Endometrial microvascular endothelial cells (primary cell): ENCODE results near the gene TRAIP. TPM values are rescaled to one million over a fixed set of nuclear protein-coding genes. Genes with fewer than 3 reads are reported as not detected.
"Not testable (repeated sequence)": the region's sequence is repeated elsewhere in the genome, so short reads cannot be mapped to it uniquely, and the experiment has no call there.

Experiments
- in situ Hi-C: cut with HindIII; loops from 2 replicates; pipeline ENCODE4 v1.10.0; 2017; ENCODE audit warnings: low sequenced_read_pairs, low pct_unique_long_range_greater_than_20kb; ENCODE audit errors: inconsistent ontology term
- total RNA-seq: library from RNA; depleted of rRNA; stranded (reverse); fragments of >200 nt; gene quantifications from one replicate; pipeline ENCODE4 v1.2.3, GENCODE V29; 2015; ENCODE audit errors: inconsistent ontology term

The TRAIP gene
- total RNA-seq, 1 donor from 2014 or later = 9.7 TPM

DNA sequence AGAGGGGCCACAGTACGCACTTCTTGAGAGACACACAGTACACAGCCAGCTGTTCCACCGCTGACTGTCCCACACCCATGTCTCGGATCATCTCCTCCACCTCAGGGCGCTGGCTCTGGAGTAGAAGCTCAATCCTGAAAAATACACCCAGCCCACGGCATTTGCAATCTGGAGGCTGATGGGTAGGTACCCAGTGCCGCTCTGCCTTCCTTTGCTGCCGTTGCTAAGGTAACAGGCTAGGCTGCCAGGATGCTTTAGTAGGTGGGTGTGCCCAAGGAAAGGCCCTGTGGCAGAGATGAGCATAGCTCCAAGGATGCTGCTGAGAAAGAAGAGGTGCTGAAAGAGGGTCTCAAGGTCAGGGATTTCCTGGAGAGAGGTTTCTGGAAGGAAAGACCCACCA is 14.6 kb downstream of the TRAIP start:
- in situ Hi-C loops = no loop called here

DNA sequence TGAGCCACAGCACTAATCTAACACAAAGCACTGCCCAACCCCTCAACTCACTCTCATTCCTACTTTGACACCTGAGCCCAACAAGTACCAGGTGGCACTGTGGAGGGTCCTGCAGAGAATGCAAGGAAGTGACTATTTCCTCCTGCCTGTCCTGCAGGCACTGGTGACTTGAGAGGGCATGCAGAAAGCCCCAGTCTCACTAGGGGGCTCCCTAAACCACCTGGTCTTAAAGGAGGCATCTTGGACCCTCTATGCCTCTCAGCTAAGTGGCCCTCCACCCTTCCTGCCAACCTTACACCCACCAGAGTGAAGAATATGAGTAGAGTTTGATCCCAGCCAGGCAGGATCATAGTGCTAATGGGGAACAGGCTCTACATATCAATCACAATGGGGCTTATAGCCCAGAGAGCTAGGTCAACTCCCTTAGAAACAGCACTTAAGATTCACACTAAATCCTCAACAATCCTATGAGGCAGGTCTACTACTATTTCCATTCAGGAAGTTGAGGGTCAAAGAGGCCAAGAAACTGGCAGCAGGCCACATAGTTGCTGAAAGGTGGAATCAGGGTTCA is 15.2 kb downstream of the TRAIP start:
- in situ Hi-C loops = no loop called here

DNA sequence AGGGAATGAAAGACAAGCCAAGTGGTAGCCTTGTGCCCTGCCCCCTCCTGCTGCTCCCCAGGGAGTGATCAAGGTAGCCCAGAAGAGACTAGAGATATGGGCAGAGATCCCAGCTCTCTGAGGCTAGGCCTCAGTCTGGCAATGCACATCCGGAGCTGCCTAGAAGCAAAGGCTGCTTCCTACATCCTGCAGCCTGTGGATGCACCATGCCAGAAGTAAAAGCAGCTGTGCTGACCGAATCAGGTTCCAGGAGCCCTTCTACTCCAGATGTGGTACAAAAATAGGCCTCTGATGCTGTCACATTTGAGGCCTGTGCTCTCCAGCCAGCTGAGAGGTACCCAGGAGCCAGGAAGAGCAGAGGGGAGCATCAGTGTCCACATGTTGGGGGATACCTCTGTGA is 16.0 kb downstream of the TRAIP start:
- in situ Hi-C loops = no loop called here

DNA sequence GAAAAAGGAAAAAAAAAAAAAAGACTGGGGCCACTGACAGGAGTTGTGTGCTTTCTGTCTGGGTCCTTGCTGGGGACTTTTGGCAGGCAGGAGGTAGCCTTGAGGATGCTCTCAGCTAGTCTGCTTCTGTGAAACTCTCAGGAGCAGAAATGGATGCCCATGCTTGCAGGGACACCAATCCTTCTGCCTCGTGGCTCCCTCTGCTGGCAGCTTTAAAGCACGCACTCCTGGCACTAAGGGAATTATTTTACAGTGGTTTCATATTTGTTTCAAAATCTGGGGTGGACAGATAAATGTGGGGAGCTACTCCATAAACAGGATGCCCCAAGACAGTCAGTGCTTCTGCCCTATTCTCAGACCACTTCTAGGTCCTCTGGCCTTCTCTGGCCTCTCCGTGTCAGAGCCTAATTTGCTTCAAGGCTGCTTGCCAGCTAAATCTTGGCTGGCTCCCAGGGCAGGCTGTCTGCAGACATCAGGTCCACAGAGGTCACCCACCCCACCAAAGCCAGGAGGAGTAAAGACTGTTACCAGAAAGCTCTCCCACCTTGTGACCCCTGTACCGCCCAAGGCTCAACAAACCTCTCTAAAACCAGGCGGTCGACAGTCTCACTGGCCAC is 17.1 kb downstream of the TRAIP start:
- in situ Hi-C loops = no loop called here

DNA sequence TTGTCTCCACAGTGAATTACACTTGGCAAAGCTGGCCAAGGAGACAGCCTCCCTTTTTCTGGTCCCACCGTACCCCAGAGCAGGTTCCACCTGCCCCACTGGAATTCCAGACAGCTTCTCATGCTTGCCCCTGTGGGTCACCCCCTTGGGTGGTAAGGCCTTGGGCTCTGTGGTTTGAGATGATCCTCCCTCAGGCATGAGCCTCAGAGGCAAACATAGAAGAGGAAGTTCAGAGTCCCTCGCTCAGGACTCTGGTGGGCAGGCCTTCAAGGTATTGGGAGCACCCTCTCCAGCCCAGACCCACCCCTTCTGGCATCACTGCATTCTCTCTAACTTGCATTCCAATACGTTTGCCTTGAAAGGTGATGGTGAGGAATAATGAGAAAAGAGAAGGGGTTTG is 25.0 kb downstream of the TRAIP start:
- in situ Hi-C loops = no loop called here

DNA sequence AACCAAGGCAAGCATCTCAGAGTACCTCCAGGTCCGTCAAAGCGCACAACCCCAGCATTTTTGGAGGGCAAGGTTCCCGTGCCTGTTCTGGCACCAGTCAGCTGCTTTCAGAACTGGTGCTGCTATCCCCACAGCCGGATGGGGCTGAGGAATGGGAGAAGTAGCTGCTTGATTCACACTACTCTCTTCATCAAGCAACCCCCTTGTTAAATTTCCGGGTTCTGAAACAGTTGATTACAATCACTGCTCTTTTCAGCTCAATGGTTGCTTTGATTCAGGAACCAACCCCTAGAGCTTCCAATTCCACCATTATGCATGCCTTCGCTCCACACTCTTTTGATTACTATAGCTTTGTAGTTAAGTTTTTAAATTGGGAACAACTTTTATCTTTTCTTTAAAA is 30.3 kb downstream of the TRAIP start:
- in situ Hi-C loops = no loop called here

DNA sequence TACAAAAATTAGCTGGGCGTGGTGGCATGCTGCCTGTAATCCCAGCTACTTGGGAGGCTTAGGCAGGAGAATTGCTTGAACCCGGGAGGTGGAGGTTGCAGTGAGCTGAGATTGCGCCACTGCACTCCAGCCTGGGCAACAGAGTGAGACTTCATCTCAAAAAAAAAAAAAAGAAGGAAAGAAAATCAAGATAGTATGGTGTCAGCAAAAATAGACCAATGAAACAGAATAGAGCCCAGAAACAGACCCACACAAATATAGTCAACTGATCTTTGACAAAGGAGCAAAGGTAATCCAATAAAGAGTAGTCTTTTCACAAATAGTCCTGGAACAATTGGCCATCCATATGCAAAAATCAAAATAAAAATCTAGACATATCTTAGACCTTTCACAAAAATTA is 33.2 kb downstream of the TRAIP start:
- in situ Hi-C loops = not testable (repeated sequence)

DNA sequence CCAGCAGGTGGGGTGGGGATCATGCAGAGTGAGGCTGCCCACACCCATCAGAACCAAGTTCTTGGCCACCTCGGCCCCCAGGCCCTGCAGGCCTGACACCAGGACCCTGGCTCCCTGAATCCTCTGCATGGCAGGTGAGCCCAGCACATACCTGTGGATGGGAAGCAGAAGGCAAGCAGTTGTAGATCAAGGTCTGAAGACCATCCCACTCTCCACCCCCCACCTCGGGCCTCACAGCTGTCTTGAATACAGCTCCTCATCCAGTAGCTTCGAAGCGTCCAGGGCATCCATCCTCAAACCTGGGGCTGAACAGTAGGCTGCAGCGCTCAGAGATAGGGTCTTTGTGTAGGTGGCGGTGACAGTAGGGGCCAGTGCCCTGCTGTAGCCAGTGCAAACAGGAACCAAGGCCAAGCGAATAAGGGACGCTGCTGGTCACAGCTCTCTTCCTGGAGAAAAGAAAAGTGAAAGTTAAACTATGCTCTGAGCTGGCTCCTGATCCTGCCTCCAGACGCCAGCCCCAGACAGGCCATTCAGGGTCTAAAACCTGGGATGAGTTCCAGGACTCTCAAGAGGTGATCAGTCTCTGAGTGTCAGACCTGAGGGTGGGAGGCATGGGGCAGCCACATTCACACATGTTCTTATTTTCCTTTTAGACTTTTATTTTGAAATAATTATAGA is 42.7 kb downstream of the TRAIP start, which contains the start of gene UBA7:
UBA7 (minus strand) TSS at position 457 of the 678 bp plus-strand sequence; CDS start at position 291, 166 bp downstream.
- in situ Hi-C loops = no loop called here

DNA sequence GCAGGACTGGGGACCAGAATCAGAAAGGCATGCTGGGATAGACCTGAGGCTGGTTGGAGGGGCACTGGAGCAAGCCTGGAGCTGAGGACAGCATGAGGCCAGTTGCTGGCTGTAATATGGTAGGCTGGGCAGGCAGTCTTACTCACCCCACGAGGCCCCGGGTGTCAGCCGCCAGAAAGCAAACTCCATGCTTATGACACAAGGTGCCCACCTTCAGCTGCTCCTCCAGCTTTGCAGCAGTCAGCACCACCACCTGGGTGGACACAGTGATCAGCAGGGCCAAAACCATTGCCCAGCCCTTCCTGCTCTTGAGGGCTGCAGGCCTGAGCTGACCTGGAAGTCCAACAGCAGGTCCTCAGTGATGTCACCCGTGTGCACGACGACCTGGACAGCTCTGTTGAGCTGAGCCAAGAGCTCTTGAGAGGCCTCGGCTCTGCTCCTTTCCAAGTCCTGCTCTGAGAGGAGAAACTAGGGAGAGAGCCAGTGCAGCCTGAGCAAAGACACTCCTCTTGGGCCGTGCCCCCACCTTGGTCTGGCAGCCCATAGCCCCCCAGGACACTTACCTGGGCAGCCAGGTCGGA is 43.4 kb downstream of the TRAIP start:
- in situ Hi-C loops = no loop called here

DNA sequence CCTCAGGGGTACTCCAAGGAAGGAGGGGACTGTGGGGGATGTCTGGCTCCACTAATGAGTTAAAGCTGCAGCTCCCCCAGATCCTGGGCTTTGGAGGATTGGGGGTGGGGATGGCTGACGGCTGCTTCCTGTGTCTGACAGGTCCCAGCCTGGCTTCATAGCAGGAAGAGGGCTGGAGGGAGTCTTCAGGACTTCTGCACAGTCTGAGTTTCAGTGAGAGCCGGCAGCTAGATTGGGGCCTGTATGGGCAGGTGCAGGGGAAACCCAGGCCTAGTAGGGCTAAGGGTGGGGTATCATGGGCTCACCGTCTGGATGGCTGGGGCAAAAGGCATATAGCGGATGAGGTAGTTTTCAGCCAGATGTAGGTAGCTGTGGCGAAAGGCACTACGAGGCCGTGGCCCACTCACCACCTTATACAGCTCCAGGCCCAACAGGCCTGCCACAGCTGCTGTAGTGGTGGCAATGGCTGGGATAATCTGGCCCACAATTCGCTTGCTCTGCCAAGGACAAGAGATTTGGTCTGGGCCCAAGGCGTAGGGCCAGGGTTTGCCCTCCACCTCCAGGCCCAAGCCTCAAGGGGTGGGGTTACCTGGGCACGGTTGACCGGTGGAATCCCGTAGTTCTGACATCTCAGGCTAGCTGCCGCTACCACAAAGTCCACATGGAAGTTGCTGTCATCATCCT is 48.8 kb downstream of the TRAIP start:
- in situ Hi-C loops = no loop called here

DNA sequence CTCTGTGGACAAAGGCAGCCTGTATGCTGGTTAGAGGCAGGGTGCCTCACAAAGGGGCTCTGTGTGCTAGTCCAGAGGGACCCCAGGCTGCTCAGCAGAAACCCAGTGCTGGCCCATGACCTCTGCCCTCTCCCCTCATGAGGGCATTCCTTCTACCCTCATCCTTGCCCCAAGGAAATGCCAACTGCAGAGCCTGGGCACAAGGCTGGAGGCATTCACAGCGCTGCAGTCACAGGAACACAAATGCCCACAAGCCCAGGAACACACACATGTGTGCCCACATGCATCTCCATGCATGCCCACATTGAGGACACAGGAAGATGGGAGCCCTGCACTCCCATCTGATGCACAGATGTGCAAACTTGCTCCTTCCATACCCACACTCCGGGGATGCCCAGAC is 49.5 kb downstream of the TRAIP start:
- in situ Hi-C loops = no loop called here

DNA sequence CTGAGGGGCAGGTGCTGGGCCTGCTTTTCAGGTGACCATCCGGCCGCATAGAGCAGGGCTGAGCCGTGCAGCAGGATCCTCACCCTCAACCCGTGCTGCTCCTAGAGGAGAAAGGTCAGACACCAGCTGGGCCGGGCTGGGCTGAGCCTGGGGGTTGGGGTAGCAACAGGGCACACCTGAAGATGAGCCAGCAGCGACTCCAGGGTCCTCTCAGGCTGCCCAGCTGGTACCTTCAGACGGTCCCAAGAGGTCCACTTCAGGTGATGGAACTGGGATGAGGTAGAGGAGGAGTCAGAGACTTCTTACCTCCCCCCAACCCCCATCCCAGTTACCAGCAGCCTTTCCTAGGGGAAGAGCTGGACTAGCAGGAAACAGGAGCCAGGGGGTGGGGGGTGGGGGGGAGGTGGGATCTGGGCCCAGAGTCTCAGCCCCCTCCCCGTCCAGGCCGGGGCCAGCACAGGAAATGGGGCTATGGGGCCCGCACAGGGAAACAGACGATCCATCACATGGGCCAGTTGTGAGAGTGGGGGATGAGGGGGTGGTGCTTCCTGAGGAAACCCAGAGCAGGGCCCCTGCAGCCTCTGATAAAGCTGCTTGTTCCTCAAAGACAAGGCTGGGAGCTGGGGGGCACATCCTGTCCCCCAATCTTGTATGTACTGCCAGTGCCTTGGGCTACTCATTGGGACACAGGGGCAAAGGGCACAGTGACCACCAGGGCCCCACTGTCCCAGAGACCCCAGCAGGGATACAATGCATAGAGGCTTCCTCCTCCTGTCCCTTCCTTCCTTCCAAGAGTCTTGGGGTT is 50.3 kb downstream of the TRAIP start:
- in situ Hi-C loops = no loop called here

DNA sequence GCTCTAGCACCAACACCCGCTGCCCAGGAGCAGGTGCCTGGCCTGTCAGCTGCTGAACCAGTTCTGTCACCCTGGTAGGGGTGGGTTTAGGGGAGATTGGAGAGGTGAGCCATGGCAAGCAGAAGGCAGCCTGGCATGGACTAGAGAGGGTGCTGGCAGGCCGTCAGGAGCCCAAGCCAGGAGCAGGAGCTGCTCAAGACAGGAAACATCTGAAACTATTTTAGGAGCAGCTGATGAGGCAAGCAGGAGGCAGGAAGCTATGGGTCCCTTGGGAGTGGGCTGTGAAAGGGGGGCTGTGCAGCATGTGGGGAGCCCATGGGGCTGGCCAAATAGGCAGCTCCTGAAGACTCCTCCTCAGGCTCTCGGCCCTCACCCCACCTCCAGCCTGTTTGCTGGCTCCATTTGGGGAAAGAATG is 51.0 kb downstream of the TRAIP start:
- in situ Hi-C loops = no loop called here

DNA sequence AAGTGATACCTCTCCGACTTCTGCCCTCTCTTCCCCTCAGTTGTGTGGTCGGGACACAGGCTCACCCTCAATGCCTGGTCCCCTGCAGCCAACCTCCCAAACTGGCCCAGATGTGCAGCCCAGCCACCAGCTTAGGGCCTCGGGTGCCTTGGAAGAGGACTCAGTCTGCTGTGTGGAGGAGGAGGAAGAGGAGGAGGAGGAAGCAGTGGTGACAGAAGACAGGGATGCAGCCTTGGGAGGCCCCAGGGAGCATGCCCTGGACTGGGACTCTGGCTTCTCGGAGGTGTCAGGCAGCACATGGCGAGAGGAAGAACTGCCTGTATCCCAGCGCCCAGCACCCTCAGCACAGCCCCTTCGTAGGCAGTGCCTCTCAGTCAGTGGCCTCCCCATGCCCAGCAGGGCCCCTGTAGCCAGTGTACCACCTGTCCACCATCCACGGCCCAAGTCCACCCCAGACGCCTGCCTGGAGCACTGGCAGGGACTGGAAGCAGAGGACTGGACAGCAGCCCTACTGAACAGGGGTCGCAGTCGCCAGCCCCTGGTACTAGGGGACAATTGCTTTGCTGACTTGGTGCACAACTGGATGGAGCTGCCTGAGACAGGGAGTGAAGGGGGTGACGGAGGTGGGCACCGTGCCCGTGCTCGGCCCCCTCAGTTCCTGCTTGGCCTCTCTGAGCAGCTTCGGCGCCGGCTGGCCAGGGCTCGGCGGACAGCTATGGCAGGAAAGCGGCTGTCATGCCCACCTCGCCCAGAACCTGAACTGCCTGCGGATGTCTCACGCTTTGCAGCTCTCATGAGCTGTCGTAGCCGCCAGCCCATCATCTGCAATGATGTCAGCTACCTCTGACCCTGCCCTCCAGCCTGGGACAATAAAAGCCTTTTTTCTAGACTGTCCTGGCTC is 52.0 kb downstream of the TRAIP start:
- in situ Hi-C loops = no loop called here

DNA sequence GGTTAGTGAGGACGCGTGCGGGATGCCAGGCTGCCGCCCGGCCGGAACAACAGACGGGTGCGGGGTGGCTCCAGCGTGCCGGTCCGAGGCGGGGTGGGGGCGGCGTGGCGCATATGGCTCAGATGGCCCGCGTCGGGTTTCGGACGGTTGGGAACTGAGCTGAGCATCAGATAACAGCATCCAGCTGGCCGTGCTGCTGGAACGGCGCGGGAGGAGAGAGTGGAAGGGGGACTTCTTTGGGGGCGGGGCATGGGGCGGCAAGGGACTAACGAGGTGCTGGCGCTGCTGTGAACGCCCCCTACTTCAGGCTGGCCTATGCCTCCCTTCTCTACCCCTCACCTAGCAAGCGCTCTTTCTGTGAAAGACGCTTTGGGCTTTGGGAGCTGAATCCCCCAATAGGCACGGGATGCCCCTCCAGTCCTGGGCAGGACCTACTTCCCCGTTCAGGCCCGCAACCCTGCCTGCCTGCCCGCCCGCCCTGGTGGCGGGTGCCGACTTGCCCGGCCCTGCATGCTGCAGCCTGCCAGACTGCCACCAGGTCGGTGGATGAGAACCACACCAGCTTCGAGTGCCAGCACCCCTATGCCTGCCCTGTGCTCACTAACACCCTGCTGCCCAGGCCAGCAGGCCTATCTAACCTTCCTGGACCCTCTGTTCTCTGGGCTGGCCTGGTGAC is 52.8 kb downstream of the TRAIP start:
- in situ Hi-C loops = no loop called here

DNA sequence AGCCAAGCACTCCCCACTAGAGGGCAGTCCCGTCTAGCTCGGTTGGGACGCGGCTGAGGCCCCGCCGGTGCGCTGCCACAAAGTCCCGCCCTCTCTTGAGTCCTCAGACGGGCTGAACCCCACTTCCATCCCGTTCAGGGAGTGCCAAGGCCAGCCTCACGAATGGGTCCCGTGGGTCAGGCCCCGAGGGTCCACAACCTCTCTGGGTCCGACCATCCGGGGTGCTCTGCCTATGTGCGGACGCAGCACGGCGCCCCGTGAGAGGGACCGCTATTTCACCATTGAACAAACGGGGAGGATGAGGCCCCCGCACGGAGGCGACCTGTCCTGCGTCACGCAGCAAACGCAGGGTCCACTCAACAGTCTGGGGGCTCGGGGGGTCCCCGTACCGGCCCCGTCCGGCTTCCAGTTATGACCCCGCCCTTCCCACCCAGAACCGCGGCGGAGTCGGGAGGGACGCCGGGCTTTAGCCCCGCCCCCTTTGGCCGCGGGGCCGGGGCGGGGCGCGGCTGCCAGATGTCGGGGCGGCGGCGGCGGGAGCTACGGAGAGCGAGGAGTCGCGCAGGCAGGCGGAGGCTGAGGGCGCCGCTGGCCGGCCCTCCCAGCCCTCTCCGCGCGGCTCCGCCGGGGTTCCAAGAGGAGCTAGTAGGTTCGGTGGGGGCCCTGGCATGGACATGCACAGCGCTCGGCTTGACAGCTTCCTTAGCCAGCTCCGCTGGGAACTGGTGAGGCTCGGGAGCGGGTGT is 53.5 kb downstream of the TRAIP start, which contains the start of gene INKA1:
INKA1 (plus strand) TSS at position 543 of the 746 bp plus-strand sequence; CDS start at position 675, 132 bp downstream.
- in situ Hi-C loops = no loop called here

DNA sequence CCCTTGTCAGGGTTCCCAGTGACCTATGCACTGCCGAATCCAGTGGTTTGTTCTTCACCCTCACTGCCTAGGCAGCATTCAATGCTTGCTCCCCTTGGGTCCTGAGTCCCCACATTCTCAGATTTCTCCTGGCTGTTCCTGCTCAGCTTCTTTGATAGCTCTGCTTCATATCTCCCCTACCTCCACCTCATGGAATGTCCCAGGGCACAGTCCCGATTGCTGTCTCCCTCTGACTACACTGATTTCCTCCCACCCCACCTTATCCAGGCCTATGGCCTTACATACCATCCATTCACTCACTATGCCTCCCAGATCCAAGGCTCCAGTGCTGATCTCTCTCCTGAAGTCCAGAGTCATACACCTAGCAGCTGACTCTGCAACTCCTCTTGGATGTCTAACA is 55.2 kb downstream of the TRAIP start:
- in situ Hi-C loops = no loop called here
